Amygdala (tissue), 56 donors: ENCODE results near the gene CCDC9B.

Experiments used
- DNase-seq, 56 donors: peaks; one replicate each; lab custom pipeline; 2025; lab: John Stamatoyannopoulos, UW

Gene CCDC9B

GRCh38 chr15:40313531-40314398, 27.0 kb downstream of the CCDC9B start:
- DNase-seq: peak in 6 of 56 donors; percentile 19 to 58 (median 36)

- DNase-seq: no peak
These were observed 28.2 kb downstream of the CCDC9B start for GRCh38 chr15:40312370-40313158.

- no peak for DNase-seq
These were observed 29.7 kb downstream of the CCDC9B start for GRCh38 chr15:40310993-40311392.

GRCh38 chr15:40310001-40310959, 30.5 kb downstream of the CCDC9B start:
- DNase-seq: peak in 22 of 56 donors; percentile 11 to 54 (median 24)

GRCh38 chr15:40309344-40309862, 31.3 kb downstream of the CCDC9B start:
- DNase-seq: no peak

GRCh38 chr15:40307421-40308211, 33.1 kb downstream of the CCDC9B start, which contains the start of gene PLCB2:
Gene PLCB2, minus strand, starts transcription at chr15:40307935. Its CDS starts 263 bp downstream, at chr15:40307672.
- DNase-seq: peak in 16 of 56 donors; percentile 16 to 52 (median 30)

GRCh38 chr15:40306908-40307307, 33.8 kb downstream of the CCDC9B start:
- no peak for DNase-seq

- peak in 13 of 56 donors; percentile 11 to 49 (median 30) for DNase-seq
These were observed 34.4 kb downstream of the CCDC9B start for GRCh38 chr15:40306371-40306770.

GRCh38 chr15:40305281-40305680, 35.5 kb downstream of the CCDC9B start:
- DNase-seq: no peak

- no peak for DNase-seq
These were observed 37.2 kb downstream of the CCDC9B start for GRCh38 chr15:40303576-40303975.

- no peak for DNase-seq
These were observed 37.8 kb downstream of the CCDC9B start for GRCh38 chr15:40302981-40303380.

- no peak for DNase-seq
These were observed 38.4 kb downstream of the CCDC9B start for GRCh38 chr15:40302288-40302886.

- no peak for DNase-seq
These were observed 39.1 kb downstream of the CCDC9B start for GRCh38 chr15:40301467-40302179.

GRCh38 chr15:40300771-40301170, 40.0 kb downstream of the CCDC9B start:
- DNase-seq: no peak

- no peak for DNase-seq
These were observed 40.4 kb downstream of the CCDC9B start for GRCh38 chr15:40300367-40300766.

GRCh38 chr15:40298216-40298935, 42.4 kb downstream of the CCDC9B start:
- DNase-seq: no peak

- no peak for DNase-seq
These were observed 43.4 kb downstream of the CCDC9B start for GRCh38 chr15:40297356-40297755.
